Stimulated activated CD8-positive, alpha-beta memory T cell treated with anti-CD3 and anti-CD28 coated beads, Interleukin-2, amount 100 ng/mL, for 1 hour (primary cell): Measurements from ENCODE around the gene FSTL3.
"Not testable (repeated sequence)": the region's sequence is repeated elsewhere in the genome, so short reads cannot be mapped to it uniquely, and the experiment has no call there.

Source experiments
- DNase-seq, 2 donors: peaks; one replicate each; pipeline ENCODE4 v3.0.0-alpha.2; 2020; ENCODE audit warnings: low read depth in 2 of 2

FSTL3 gene

DNA sequence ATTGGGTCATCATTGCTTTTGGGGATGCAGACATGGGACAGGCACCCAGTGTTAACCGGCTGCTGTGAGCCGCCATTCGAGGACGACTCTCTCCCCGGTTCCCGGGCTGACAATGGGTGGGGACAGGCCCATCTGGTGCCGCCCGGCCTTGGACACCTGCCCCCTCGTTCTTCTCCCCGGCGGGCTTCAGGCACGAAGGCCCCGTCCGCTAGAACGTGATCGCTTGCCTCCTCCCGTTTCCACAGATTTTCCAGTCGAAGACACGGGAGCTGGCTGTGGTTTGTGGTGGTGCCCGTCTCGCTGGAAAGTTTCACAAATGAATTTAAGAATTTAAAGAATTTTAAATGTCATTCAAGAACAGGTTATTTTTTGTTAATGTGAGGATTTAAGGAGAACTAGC is 34.6 kb downstream of the FSTL3 start:
- DNase-seq = no peak

DNA sequence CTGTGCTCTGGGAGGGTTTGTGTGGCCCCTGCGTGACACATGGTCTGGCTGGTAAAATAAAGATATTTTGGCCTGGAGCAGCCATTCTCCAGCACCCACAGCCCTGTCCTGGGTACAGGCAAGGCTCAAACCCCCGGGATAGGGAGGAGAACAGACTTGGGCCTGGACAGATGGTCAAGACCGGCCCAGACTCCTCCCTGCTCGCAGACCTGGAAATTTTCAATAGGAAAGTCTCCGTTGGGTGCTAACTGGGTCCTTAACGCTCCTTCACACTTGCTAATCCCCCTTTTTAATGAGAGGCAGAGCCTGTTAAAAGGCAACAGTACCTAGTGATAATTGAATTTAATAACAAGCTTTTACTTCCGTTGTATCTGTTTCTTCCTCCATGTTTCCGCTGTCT is 35.1 kb downstream of the FSTL3 start:
- DNase-seq = no peak

DNA sequence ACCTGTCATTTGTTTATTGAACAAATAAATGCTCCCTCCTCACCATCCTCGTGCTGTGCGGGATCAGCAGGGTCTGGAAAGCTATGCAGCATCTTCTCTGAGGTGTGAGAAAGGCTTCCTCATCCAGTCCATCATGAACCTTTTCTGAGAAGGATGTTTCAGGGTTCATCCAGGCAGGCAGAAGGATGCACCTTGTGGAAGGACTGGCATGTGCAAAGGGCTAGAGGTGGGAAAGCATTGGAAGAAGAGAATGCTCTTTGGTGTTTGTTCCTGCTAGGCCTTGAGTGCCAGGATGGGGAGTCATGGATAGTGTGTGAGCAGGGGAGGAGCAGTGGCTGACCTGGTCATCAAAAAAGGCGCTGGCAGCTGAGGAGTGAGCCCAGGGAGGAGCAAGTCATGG is 39.2 kb downstream of the FSTL3 start:
- no peak for DNase-seq

DNA sequence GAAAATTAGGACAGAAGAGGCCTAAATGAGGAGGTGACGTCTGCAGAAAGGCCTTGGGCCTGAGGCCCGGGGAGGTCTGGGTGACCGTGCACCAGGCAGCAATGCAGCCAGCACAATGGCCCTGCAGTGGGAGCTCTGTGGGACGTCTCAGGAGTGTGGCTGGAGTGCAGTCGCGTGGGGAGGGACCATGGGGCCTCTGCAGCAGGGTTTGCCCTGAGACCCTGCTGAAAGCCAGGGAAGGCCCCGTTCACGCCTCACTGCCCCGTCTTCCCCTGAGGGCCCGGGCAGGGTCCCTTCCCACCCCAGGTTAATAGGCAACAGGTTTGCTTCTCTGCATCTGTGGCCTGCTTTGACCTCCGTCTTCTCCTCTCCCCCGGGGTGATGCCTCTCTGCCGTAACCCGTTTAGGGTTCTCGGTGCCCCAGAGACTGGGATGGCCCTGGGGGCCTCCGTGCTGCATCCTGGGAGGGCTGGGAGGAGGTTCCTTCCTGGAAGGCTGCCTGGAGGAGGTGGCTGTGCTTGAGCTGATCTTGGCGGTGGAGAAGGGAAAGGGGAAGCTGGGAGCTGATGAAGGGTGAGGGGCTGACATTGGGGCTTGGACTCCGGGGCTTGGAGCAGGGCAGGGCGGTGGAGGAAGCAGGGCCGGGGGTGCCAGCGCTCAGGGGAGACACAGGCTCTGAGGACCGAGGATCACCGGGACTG is 42.2 kb downstream of the FSTL3 start:
- DNase-seq = no peak

DNA sequence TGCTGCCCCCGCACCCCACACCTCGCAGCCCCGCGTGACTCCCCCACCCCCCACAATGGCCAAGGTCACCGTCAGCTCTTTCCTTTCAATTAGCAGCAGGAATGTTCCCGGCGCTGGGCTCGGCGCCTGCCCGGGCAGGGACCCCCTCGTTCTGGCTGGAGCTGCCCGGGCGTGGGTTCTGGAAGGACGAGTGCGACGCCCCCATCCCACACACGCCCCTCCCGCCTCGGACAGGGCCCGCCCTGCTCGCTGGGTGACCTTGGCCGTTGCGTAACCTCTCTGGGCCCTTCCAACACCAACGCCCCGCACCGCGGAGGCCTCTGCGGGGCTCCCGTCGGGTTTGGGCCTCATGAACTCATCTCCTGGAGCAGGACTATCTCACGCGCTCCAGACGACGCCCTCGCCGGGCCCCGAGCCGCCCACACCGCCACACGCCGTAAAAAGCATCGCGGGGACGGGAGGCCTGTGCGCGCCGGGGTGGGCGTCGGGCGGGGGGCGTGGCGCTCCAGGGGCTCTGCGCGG is 42.9 kb downstream of the FSTL3 start:
- no peak for DNase-seq

DNA sequence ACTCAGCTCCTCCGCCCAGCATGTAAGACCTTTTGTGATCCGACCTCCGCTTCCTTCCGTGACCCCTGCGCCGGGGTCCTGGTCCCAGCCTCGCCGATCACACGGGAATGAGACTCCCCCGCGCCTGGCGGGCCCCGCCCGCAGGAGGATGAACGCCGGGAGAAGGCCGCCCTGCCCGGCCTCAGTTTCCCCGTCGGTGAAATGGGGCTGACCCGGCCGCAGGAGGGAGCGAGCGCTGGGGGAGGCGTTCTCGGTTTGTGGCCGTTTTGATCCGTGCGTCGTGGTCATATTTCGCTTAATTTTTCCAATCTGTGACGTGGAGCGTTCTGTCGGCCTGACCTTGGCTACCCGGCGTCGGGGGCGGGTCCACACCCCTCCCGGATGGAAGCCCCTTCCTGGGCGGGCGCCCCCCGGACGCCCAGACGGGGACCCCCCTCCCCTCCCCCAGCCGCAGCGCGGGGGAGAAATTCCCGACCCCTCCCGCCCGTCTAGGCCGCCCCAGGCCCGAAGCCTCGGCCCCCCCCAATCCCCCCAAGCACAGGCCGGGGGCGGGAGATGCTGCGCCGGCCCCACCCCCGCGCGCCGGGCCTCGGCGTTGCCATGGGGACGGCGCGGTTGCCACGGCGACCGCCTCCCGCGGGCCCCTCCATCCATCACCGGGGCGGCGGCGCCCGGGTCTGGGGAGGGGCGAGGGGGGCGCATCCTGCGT is 43.6 kb downstream of the FSTL3 start:
- no peak for DNase-seq

DNA sequence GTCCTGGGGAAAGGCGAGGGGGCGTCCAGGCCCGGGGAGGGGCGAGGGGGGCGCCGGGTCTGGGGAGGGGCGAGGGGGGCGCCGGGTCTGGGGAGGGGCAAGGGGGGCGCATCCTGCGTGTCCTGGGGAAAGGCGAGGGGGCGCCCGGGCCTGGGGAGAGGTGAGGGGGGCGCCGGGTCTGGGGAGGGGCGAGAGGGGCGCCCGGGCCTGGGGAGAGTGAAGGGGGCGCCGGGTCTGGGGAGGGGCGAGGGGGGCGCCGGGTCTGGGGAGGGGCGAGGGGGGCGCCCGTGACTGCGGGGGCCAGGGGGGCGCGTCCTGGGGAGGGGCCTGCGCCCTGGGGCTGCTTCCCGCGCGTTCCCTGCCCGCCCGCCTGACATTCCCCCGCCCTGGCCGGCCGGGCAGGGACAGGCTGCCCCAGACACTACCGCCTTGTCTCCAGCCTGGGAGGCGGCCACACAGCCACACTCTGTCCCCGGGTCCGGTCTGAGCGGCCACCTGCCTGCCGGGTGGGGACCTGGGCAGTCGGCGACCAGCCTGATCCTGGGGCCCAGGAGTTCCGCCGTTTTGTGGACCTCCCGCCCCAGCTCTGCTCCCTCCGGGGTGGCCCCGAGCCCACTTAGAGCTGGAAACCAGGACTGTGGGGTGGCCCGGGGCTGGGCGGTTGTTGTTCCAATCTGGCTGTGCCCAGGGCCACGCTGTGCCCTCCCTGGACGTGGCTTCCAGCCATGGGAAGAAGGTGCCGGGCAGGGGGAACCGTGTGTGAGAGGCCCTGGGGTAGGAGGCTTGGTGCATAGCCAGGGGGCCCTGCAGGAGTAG is 44.4 kb downstream of the FSTL3 start:
- no peak for DNase-seq

DNA sequence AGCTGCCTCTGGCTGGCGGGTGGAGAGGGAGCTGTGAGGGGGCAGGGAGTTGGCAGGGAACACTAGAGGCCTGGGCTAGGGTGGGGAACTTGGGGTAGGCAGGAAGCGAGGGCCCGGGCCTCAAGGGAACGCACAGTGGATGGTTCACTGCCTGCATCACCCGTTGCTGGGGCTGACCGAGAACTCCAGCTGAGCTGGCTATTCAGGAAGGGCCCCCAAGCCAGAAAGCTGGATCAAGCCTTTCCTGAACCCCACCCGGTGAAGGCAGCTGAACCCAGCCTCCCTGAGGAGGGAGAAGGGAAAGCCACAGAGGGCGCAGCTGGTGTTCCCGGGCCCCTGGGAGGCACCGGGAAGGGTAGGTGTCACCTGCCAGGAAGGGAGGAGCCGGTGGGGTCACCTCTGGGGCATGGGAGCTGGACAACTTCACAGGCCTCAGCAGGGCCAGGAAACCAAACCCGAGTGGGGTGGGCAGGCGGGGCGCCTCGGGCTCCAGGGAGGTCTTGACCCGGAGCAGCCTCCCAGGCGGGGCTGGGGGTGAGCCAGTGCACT is 46.4 kb downstream of the FSTL3 start:
- DNase-seq = no peak

DNA sequence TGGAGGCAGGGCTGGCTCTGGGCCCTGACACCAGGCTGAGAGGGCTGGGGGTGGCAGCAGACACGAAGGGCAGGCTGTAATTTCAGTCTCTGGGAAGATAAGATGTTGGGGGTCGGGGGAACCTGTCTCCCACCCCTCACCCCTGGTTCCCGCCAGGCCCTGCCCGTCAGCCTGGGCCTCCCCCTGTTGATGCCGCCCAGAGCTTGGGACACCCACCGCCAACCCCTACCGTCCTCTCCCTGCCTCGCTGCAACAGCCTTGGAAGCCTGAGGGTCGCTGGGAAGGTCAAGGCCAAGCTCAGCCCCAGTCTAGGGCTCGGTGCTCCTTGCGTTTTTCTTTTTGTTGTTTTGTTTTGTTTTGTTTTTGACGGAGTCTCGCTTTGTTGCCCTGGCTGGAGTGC is 47.1 kb downstream of the FSTL3 start:
- no peak for DNase-seq

DNA sequence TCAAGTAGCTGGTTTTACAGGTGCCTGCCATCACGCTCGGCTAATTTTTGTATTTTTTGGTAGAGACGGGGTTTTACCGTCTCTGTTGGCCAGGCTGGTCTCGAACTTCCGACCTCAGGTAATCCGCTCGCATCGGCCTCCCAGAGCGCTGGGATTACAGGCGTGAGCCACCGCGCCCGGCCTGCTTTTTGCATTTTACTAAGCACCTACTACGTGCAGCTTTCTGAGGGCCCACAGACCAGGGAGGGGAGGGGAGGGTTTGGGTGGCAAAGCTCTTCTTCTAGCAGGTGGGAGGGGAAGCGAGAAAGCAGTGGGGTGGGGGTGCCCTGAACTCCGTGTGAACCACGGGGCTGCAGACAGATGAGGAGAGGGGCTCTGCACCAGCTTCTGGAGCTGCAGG is 47.5 kb downstream of the FSTL3 start:
- DNase-seq = no peak

DNA sequence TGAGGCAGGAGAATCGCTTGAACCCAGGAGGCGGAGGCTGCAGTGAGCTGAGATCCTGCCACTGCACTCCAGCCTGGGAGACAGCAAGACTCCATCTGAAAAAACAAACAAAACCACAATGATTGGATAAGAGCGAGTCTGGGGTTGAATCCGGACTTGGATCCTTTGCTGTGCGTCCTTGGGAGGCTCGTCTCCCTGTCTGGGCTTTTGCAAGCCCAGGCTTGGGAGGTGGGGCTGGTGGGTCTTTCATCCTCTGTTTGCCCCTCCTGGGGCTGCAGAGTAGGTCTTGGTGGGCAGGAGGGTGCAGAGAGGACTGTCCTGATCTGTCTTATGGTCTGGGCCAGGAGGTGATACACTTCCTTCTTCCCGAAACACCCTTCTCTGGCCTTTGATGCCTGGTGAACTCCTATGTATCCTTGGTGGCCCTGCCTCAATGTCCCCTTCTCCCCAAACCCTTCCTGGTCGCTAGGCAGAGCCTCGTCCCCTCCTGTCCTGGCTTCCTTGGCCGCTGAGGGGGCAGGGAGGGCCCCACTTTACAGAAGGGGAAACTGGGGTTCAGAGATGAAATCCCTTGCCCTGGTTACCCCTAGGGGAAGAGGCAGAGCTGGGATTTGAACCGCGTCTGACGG is 49.4 kb downstream of the FSTL3 start:
- no peak for DNase-seq

DNA sequence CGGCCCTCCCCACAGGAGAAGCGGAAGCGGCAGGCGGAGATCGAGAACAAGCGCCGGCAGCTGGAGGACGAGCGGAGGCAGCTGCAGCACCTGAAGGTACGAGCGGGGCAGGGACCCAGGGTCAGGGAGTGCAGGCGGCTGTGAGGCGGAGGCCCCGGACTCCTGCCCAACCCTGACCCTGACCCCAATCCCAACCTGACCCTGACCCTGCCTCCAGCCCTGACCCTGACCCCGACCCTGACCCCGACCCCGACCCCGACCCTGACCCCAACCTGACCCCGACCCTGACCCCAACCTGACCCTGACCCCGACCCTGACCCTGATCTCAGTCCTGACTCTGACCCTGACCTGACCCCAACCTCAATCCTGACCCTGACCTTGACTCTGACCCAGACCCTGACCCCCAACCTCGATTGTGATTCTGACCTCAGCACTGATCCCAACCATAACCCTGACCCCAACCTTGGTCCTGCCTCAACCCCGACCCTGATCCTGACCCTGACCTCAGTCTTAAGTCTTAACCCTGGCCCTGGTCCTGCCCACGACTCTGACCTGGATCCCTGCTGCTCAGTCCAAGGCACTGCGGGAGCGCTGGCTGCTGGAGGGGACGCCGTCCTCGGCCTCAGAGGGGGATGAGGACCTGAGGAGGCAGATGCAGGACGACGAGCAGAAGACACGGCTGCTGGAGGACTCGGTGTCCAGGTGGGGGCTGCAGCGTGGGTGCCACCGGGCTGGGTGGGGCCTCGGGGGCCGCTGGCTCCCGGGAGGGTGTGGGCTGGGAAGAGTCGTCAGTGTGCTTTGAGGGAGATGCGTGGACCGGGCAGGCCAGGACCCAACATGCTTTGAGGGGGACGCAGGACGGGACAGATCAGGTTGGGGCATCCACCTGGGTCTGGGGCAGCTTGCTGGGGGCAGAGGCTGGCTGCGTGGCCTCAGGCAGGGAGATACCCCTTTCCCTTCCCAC is 51.1 kb downstream of the FSTL3 start:
- no peak for DNase-seq

DNA sequence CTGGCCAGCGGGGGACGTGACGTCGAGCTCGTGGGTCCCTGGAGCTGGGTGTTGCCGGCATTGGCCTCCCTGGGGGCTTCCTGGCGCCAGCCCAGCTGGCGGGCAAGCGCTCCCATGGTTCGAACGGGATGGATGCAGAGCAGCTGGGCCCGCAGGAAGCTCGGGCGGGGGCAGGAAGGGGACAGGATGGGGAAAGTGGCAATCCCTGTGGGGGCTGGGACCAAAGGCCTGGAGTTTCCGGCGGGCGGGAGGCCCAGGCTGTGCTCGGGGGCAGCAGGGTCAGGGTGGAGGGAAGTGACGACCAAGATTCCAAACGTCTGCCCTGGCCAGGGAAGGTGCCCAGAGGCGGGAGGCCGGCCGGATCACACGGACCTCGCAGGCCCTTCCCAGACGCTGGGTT is 51.8 kb downstream of the FSTL3 start:
- DNase-seq = no peak

DNA sequence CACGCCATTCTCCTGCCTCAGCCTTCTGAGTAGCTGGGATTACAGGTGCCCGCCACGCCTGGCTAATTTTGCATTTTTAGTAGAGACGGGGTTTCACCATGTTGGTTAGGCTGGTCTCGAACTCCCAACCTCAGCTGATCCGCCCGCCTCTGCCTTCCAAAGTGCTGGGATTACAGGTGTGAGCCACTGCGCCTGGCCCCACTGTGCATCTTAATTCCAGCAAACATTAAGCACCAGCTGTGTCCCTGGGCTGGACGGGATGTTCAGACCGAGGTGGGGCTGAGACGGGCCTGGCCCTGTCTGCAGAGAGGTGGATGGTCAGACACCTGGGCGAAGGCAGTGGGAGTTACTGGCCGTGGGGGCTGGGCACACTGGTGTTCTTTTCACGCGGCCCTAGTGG is 53.4 kb downstream of the FSTL3 start:
- not testable (repeated sequence) for DNase-seq

DNA sequence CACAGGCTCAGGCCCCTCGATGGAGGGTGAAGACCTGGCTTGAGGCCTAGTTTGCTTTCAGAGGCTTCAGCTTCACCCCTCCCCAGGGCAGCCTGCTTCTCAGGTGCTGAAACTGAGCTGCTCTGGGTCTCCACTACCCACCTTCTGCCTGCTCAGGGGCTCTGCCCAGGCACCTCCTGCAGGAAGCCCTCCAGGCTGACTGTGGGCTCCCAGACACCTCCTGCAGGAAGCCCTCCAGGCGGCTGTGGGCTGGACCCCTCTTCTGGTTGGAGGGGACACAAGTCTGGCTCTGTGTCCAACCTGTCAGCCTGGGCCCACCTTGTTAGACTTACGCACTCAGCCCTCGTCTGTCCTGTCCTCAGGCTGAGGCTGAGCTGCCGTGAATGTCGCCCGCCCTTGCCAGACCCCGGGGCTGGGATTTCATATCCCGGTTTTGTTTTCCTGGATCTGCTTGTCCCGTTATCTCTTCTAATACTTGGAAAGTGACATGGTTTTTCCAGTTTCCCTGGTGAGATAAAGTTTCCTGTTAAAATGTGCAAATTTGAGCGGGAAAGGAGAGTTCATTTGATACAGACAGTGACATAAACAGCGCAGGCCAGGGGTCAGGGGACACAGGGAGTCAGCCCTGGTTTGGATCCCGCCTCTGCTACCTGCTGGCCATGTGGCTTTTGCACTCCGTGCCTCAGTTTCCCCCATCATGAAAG is 53.9 kb downstream of the FSTL3 start:
- DNase-seq = no peak

DNA sequence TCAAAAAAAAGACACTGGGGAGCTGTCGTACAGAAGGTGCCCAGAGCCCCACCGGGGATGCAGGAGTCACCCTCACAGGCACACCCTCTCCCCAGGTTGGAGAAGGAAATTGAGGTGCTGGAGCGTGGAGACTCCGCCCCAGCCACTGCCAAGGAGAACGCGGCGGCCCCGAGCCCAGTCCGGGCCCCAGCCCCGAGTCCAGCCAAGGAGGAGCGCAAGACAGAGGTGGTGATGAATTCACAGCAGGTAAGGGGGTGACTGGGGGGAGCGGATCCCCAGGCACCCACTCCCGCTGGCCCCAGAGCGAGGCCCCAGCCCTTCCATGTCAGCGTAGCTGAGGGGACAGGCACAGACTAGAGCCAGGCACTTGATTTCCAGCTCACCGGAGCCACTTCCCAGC is 54.8 kb downstream of the FSTL3 start:
- no peak for DNase-seq

DNA sequence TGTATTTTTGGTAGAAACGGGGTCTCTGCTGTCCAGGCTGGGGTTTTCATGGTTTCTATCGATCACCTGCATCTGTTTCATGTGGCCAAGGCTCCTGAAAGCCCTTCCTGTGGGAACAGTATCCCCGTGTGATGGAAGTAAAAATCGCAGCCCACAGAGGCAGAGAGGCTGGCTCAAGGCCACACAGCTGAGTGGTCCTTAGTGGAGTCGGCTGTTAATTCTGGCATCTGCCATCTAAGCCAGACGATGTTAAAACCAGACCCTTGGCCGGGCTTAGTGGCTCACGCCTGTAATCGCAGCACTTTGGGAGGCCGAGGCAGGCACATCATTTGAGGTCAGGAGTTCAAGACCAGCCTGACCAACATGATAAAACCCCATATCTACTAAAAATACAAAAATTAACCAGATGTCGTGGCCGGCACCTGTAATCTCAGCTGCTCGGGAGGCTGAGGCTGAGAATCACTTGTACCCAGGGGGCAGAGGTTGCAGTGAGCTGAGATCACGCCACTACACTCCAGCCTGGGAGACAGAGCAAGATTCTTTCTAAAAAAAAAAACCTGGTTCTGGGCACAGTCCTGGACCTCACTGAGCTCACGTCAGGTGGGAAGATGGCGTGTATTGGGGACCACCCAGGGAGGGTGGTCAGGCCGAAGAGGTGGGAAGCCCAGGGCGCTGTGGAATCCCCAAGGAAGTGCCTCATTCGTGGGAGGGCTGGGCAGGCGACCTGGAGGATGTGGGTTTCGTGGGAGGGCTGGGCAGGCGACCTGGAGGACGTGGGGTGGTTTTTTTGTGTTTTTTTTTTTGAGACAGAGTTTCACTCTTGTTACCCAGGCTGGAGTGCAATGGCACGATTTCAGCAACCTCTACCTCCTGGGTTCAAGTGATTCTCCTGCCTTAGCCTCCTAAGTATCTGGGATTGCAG is 56.2 kb downstream of the FSTL3 start:
- no peak for DNase-seq
